C4-2B (cell line): ENCODE data around the gene TMEM116.

Source experiments
- ZFX ChIP-seq: fragments of 450-650 bp; IDR thresholded peaks from 2 replicates; pipeline ENCODE4 v1.6.1; 2017
- TF ChIP-seq, protein P1 (sequence below): fragments of 450-650 bp; conservative IDR thresholded peaks from 2 replicates; pipeline ENCODE4 v1.5.1; 2017; ENCODE audit warnings: mild to moderate bottlenecking

DNA sequence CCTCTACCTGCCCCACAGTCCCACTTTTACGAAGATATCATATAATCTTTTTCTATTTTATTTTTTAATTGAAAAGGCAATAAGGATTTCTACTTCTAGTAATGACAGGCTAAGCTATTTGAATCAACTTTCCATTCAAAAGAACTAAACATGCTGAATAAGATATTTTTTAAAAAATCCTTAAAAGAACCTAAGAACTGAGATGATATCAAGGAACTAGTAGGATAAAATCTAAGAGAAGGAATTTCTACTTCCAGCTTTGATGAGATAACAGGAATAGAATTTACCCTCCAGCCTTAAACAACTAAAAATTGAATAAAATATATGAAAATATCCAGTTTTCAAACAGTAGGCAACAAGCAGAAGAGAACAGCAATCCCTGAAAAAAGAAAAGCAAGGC, 69.0 kb downstream of the TMEM116 start:
- TF ChIP-seq, protein P1, sequence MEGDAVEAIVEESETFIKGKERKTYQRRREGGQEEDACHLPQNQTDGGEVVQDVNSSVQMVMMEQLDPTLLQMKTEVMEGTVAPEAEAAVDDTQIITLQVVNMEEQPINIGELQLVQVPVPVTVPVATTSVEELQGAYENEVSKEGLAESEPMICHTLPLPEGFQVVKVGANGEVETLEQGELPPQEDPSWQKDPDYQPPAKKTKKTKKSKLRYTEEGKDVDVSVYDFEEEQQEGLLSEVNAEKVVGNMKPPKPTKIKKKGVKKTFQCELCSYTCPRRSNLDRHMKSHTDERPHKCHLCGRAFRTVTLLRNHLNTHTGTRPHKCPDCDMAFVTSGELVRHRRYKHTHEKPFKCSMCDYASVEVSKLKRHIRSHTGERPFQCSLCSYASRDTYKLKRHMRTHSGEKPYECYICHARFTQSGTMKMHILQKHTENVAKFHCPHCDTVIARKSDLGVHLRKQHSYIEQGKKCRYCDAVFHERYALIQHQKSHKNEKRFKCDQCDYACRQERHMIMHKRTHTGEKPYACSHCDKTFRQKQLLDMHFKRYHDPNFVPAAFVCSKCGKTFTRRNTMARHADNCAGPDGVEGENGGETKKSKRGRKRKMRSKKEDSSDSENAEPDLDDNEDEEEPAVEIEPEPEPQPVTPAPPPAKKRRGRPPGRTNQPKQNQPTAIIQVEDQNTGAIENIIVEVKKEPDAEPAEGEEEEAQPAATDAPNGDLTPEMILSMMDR: no peak
- TF ChIP-seq ZFX: no peak
